NK-92 (cell line): ENCODE measurements around the gene PCBP3.
"Not testable (repeated sequence)": the region's sequence is repeated elsewhere in the genome, so short reads cannot be mapped to it uniquely, and the experiment has no call there.

Experiments
- DNase-seq: peaks from one replicate; lab custom pipeline; 2025; ENCODE audit not compliant: unreplicated experiment; lab: John Stamatoyannopoulos, UW

The PCBP3 gene

DNA sequence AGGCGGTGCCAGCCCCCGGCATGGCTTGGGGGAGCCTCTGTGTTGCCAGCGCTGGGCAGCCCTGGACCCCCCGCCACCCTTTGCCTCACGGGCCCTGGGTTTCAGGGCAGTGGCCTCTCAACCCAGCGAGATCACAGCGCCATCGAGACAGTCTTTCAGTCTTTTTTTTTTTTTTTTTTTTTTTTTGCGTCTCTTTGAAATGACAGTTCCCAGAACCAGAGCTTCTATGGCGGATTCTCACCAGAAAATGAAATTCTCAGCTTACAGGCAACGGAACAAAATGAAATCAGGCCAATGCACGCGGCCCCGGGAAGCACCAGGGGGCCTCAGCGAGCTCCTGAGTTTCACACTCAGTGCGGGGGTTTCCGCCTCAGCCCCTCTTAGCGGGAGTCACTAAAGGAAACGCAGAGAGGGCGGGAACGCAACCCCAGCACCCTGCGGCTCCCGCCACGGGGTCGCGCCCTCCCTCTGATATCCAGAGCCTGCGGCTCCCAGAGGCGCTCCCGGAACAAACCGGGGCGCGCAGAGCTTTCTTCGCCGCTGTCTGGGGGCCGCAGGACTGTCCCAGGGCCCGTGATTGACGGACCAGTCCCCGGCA is 330.0 kb downstream of the PCBP3 start:
- DNase-seq: no peak

DNA sequence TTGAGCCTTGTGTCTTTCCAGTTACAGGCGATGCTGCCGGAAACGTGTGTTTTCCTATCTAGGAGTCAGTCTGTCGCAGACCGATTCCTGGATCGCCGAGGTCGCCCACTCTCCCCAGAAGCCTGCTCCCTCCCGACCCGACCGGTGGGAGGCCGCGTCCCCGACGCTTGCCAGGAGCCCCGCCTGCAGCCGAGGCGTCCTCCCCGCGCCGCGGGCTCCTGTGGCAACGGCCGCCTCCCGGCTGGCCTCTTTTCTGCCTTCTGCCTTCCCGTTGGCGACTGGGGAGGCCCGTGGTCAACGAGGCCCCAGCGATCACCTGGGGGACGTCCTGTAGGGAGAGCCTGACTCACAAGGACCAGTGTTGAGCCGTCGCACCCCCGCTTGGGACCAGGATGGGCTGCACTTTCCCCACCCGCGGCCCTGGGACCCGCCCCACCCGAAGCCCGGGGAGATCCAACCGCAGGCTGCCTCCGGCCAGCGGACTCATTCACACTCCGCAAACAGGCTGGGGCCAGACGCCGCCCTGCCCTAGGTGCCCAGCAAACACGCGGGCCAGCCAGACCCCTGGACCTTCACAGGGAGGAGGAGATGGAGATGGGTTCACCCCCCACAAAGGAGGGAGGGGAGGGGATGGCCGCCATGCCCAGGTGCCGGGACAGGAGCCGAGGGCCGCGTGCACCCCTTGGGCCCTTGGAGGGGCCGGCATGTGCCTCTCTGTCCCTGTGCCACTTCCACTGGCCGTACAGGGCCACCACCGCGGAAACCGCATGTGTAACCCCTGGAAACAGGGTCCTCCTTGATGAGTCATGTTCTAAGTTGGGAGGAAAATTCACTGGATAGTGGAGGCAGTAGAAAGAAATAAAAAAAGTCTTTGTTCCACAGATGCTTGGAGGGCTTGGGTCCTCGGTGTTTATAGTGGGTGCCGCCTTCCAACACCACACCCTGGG is 330.8 kb downstream of the PCBP3 start:
- no peak for DNase-seq

DNA sequence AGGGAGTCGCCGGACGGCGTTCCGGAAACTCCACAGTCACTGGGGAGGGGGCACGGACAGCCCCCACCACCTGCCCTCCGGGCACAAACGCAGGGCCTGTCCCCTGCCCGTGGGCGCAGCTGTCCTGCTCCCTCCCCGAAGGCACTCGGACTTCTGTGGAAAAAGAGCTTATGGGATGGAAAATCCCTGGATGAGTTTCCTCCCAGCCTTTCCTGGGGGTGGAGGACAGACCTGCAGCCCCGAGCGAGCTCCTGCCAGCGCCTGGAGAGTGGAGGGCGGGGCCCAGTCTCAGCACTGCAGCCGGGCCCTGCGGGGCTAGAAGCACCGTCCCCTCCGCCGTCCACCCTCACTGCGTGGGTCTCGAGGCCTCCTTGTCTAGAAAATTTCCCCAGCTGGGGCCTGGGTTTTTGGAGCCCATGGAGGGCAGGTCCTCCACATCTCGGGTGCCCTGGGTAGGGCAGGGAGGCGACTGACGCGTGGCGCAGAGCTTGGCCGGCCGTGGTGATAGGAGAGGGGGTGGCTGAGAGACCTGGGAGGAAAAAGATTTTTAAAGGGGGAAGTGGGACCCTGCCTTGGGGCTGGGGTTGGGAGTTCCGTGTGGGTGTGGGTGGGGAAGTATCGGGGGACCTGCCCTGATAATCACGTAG is 331.6 kb downstream of the PCBP3 start:
- no peak for DNase-seq

DNA sequence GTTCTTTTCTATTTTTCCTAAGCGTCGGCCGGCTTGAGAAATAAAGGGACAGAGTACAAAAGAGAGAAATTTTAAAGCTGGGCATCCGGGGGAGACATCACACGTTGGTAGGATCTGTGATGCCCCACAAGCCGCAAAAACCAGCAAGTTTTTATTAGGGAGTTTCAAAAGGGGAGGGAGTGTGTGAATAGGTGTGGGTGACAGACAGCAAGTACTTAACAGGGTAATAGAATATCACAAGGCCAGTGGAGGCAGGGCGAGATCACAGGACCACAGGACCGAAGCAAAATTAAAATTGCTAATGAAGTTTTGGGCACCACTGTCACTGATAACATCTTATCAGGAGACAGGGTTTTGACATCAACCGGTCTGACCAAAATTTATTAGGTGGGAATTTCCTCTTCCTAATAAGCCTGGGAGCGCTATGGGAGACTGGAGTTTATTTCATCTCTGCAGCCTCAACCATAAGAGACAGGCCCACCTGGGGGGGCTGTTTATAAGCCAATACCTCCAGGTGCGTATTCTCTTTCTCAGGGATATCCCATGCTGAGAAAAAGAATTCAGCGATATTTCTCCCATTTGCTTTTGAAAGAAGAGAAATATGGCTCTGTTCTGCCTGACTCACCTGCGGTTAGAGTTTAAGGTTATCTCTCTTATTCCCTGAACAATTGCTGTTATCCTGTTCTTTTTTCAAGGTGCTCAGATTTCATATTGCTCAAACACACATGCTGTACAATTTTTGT is 332.3 kb downstream of the PCBP3 start:
- DNase-seq: not testable (repeated sequence)

DNA sequence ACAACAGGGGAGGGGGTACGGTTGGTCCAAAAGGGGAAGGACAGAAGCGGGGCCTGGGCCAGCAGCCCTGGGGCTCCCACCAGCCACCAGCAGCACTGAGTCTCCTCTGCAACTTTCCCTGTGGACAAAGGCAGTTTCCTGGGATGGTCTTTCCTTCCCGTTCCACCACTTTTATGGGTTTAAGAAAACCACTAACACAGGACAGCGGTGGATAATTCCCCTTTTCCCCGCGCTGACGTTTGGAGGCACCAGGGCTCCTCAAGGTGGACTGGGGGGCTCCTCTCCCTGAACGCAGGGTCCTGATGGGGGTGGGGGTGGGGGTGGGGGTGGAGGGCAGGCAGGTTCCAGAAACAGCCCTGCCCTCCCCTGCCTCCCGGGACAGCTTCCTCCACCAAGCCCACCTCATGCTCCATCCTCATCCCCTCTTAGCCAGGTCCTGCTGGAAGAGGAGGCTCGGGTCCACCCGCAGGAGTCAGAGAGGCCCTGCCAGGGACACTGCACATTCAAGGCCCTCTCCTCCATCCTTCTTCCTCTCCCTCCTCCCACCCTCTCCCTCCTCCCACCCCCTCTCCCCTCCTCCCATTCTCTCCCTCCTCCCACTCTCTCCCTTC is 333.3 kb downstream of the PCBP3 start:
- DNase-seq: no peak

DNA sequence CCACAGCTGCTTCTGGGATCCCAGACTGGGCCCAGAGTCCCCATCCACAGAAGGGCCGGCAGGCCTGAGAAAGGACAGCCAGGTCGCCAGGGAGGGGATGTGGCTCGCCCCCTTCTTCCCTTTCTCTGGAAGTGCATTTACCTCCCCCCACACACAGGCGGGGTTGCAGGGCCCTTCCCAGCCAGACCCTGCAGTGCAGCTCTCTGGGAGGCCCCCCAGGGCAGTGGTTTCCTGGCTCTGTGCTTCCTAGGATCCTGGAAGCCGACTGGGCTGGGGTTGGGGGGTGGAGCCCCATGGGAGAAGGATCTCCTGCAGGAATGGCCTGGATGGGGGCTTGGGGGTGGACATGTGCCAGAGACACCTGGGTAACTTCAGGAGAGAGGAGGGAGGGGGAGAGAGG is 333.9 kb downstream of the PCBP3 start:
- DNase-seq: no peak

DNA sequence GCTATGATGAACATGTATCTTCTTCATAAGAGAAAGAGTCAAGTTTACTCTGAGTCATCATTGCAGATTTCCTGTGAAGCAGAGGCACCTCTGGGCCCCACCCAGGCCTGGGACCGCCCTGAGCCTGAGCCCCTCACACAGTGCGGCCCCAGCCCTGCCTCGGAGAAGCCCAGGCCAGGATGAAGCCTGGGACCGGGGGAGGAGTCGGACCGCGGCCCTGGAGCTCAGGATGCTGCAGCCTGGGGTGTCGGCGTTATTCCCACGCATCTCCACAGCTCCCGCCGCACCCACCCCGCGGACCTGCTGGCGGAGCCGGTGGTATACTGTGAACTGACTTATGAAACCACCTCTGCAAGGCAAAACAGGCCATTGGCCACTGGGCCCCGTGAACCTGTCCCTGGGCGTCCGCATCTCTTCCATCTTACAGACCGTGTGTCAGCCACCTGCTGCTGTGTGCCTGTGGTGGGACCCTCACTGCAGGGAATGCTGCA is 335.7 kb downstream of the PCBP3 start:
- DNase-seq: no peak

DNA sequence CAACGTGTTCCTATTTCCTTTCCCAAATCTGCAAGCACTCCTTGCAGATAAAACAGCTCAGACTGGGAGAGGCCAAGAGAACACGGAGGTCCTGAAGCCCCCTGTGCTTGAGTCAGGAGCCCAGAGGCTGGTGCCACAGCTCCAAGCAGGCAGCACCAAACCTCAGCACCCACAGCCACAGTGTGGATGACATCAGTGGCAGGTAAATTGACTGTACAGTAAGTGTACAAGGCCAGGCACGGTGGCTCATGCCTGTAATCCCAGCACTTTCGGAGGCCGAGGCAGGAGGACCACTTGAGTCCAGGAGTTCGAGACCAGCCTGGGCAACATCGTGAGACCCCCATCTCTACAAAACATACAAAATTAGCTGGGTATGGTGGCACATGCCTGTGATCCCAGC is 336.1 kb downstream of the PCBP3 start:
- DNase-seq: no peak

DNA sequence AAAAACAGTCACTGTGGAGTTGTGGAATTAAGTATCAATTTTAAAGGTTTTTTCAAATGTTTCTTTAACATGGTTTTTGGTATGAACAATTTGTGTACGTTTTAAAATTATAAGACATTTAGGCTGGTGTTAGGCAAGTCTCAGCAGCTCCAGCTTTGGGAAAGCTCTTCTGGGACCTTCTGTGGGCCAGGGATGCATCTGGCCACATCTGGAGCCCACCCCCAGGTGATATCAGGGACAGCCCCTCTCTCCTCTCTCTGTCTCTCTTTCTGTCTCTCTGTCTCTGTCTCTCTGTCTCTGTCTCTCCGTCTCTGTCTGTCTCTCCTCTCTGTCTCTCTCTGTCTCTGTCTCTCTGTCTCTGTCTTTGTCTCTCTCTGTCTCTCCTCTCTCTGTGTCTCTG is 336.7 kb downstream of the PCBP3 start:
- DNase-seq: no peak

DNA sequence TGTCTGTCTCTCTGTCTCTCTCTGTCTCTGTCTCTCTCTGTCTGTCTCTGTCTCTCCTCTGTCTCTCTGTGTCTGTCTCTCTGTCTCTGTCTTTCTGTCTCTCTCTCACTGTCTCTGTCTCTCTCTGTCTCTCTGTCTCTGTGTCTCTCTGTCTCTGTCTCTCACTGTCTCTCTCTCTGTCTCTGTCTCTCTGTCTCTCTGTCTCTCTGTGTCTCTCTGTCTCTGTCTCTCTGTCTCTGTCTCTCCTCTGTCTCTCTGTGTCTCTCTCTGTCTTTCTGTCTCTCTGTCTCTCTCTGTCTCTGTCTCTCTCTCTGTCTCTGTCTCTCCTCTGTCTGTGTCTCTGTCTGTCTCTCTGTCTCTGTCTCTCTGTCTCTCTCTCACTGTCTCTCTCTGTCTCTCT is 337.2 kb downstream of the PCBP3 start:
- no peak for DNase-seq

DNA sequence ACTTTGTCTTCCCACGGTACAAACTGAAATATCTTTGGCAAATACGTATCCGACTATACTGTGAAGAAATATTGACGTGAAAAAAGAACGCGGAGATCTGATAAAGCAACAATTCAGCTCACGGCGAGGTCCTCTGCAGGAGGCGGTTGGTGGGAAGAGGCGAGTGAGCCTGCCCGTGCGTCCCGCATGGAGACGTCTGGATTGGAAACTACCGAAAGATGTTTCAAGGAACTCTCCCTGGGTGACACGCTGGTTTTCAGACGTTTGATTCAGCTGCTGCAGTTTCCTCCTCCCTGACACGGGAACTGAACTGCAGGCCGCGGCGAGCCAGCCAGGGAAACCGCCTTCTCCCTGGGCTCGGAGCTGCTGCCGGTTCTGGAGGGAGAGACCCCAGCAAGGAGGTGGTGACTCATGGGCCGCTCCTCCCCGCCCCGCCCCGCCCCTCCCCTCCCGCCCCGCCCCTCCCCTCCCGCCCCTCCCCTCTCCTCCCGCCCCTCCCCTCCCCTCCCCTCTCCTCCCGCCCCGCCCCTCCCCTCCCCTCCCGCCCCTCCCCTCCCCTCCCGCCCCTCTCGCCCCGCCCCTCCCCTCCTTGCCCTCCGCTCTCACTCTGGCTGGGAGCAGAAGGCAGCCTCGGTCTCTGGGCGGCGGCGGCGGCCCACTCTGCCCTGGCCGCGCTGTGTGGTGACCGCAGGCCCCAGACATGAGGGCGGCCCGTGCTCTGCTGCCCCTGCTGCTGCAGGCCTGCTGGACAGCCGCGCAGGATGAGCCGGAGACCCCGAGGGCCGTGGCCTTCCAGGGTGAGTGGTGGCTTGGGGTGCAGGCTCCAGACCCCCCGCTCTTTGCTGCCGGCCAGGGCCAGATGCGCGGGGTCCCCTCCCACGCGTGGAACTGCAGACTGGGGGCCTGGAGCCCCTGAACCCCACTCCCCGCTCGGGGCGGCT is 337.9 kb downstream of the PCBP3 start, which contains the start of gene COL6A1:
Gene COL6A1, plus strand, starts transcription at position 620 of the 941 bp plus-strand sequence. Its CDS starts 81 bp downstream, at position 701.
- DNase-seq: no peak

DNA sequence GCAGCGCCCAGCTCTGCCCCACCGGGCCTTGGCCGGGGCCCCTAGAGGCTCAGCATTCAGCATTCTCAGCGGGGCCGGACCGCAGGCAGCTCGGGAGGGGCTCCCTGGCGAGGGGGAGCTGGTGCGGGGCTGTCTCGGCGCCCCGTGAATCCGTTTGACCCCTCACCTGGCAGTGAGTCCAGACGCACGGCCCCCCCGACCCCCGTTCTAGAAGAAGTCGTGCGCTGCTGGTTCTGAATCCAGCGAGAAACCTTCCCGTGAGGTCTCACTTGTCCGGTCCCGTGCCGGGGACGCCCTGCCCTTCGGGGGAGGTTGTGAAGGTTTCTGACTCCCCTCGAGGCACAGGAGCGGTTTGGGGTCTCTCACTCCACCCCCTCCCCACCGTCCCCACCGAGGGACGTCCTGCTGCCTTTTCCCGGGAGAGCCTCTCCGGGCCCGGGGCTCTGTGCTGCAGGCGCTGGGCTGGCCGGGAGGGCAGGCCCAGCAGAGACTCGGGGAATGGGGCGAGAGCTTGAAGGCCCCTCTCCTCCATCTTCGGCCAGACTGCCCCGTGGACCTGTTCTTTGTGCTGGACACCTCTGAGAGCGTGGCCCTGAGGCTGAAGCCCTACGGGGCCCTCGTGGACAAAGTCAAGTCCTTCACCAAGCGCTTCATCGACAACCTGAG is 338.7 kb downstream of the PCBP3 start:
- DNase-seq: no peak

DNA sequence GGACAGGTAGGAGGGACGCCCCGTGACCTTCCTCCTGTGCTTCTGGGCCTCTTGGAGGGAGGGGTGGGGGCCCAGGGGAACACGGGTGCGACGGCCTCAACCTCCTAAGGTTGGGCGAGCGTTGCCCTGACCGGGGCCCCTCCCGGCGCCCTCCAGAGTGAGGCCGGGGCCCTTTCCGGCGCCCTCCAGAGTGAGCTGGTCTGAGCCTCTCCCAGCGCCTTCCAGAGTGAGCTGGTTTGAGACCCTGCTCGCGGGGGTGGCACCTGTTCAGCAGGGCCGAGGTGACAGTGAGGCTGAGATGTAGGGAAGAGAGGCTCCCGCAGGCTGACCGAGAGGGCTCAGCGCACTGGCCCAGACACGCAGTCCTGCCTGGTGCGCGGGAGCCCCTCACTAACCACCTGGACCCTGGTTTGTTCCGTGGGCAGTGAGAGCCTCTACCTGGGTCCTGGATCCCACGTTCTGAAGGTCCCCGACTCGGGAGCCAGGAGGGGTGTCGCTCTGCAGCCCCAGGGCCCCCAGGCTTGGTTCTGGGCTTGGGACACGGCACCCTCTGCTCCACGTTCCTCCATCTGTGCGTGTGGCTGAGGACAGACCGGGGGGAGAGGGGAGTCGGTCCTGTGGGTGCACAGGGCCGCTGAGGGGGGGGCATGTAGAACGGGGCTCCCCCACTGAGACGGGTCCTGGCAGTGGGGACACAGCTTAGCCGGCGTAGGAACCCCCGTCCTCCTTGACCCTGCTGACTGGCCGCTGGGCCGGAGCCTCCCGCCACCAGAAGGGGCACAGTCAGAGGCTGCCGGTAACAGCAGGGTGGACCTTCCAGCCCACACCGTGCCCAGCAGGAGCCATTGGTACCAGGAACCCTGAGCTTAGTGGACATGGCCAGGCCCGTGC is 339.5 kb downstream of the PCBP3 start:
- no peak for DNase-seq

DNA sequence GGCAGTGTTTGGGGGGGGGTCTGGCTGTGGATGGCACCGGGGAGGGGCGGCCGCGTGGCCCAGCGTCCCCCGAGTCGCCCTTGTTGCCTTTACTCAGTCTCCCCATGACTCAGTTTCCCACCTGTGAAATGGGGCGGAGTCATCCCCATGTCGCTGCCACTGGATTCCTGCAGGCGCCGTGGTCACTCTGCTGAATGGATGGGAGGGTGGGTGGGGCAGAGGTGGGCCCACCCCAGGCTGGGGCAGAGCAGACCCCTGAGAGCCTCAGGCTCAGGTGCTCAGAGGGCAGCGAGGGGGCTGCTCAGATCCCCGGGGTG is 340.1 kb downstream of the PCBP3 start:
- no peak for DNase-seq

DNA sequence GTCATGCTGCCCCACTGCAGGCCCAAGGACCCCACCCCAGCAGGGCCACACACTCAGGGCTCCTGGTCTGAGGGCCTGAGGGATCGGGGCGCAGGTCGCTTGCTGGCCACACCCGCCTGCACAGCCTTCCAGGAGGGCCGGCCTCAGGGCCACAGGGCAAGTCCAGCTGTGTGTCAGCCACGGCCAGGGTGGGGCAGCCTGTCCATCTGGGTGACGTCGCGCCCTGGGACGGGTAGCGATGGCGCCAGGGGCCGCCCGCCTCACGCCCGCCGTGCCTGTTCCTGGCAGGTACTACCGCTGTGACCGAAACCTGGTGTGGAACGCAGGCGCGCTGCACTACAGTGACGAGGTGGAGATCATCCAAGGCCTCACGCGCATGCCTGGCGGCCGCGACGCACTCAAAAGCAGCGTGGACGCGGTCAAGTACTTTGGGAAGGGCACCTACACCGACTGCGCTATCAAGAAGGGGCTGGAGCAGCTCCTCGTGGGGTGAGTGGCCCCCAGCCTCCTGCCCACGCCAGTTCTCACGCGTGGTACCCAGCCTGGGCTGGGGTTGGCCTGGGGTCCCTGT is 340.5 kb downstream of the PCBP3 start:
- no peak for DNase-seq

DNA sequence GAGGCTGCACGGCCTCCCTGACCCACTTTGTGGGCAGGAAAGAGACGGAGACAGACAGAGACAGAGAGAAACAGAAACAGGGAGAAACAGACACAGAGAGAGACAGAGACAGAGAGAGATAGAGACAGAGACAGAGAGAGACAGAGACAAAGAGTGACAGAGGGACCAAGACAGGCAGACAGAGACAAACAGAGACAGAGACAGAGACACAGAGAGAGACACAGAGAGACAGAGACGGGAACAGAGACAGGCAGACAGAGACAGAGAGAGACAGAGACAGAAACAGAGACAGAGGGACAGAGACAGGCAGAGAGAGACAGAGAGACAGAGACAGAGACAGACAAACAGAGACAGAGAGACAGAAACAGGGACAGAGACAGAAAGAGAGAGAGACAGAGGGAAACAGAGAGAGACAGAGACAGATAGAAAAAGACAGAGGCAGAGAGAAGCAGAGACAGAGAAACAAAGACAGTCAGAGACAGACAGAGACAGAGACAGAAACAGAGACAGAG is 341.1 kb downstream of the PCBP3 start:
- DNase-seq: no peak

DNA sequence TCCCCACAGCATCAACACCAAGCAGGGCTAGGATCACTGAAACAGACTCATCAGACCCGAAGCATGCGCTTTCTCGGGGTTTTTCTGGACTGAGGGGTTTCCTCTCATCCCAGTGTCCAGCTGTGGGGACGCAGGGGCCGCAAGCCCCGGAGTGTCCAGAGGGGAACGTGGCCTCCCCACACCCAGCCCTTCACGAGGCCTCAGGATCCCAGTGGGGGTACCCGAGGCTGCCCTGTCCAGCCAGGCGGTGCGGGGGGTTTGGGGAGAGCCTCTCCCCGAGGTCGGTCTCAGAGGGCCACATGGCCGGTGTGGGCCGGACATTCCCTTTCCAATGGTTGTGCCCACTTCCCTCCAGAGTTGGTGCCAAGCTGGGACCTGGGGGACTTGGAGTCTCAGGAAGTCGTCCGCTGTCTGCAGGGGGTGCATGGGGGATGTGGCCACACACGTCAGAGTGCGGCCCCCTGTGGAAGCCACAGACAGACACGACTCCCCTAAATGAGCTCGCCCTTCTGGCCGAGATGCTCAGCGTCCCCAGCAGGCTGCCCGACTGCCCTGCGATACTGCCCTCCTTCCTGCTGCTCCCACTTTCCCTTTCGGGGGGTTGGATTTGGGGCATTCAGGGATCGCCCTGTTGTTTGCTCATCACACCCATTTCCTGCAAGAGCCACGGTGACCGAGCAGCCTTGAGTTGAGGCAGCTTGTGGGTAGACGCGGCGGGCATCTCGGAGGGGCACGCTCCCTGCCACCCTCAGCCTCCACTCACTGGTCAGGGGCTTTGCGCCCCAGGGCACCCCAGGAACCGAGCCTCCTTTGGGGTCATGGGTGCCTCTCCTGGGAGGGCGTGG is 342.2 kb downstream of the PCBP3 start:
- DNase-seq: no peak
